Activated CD4-positive, alpha-beta T cell treated with anti-CD3 and anti-CD28 coated beads, Interleukin-2, amount 50 U/mL, for 4 hours (primary cell): Measurements from ENCODE around the gene GALNT8.

ENCODE experiments used
- DNase-seq, 2 experiments: peaks; one replicate each; pipeline ENCODE4 v3.0.0-alpha.2; 2020

GALNT8 gene

DNA sequence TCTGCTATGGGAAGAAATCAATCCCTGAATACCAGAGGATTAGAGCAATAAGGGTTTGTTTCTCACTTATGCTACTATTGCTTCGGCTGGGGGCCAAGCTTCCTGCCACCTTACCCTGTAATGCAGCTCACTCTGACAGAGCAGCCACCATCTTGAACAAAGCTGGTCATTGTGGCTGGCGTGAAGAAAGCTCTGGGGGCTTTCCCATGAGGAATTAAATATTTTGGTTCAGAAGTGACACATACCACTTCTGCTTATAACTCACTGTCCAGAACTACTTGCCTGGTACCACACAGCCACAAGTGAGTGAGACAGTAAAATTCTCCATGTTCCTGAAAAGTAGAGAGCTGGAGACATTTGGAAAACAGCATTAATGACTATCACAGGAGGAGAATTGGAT, 82.6 kb downstream of the GALNT8 start:
- DNase-seq, result no peak

DNA sequence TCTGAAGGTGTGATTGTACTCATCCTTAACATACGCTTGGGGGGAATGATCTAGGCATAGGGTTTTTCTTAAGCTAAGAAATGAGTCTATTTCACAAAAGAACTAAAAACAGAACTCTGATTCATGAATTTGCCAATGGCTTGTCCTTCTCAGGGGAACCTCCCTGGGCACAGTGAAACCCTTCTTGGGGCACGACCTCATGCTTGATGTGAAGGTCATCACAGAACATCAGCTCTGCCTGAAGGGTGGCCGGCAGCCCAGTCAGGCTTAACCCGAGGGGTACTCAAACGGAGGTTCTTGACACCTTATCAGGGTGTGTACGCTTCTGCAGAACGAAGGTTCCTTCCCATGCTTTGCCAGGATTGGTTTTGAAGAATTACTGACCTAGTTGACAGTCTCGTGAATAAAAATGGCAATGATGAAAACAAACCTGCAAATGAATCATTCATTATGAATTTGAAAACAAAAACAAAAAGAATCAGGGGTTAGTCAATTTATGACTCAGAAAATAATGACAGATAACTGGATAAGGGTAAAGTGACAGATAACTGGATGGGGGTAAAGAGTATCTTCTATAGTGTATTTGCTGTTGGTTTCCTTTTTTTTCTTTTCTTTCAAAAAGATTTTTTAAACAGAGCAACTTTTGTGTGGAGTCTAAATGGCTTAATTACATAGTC, 86.4 kb downstream of the GALNT8 start:
- no peak for DNase-seq

DNA sequence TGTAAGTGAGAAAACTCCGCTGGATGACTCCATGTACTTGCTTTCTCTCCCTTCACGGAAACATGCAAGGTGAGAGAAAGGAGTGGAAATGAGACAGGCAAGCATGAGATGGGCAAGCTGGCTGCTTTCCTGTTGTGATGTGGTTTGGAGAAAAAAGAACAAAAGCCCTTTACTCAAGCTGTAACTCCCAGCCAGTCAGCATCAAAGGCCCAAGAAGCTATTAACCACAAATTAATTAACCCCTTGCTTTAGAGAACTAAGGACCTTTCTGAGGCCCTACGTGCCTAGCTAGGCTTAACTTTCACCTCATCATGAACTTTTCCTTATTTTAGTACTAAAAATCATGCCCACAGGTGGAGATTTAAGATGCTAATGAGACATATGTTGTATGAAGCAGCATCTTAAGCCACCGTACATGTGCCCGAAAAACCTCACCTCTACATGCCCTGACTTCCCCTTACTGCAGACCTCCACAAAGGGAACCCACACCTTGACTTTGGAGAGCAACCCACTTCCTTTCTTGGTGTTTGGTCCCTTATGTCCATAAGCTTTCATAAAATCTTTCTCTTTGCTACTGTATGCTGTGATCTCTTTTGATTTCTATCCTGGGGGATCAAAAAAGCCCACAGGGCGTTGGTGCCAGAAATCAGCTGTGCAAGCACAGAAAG, 87.0 kb downstream of the GALNT8 start:
- no peak for DNase-seq

DNA sequence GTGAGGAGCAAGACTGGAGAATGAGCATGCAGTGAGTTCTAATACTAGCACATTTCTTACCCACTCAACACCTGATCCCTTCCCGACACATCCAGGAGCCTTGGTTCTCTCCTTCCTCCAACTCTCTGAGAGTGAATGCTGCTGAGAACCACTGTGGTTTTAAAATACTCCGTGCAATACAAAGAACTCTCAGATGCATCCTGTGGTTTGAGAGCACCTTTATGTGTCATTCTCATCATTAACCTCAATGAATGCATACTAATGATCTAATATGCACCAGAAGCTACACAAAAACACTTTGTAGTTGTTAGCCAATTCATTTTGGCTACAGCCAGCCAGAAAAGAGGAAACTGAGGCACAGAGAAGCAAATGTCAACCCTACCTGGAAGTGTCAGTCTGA, 87.6 kb downstream of the GALNT8 start:
- DNase-seq, result no peak

DNA sequence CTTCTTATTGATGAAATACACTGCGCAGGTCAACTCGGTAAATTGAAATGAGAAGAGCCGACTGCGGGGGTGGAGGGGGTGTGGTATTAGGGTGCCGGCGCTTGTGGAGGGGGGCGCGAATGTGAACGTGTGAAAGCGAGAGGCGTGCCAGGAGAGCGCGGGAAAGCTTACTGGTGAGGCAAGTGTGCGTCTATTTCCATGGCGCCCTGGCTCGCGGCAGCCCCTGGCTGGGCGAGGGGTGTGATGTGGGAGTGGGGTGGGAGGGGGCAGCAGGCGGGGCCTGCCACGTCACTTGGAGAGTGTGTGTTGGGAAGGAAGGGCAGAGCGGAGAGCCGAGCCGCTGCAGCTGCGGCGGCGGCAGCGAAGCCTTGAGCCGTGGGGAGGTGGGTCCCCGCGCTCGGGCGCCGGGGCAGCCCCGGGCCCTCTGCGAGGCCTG, 88.8 kb downstream of the GALNT8 start:
- DNase-seq, result peak; percentile 9 to 12

DNA sequence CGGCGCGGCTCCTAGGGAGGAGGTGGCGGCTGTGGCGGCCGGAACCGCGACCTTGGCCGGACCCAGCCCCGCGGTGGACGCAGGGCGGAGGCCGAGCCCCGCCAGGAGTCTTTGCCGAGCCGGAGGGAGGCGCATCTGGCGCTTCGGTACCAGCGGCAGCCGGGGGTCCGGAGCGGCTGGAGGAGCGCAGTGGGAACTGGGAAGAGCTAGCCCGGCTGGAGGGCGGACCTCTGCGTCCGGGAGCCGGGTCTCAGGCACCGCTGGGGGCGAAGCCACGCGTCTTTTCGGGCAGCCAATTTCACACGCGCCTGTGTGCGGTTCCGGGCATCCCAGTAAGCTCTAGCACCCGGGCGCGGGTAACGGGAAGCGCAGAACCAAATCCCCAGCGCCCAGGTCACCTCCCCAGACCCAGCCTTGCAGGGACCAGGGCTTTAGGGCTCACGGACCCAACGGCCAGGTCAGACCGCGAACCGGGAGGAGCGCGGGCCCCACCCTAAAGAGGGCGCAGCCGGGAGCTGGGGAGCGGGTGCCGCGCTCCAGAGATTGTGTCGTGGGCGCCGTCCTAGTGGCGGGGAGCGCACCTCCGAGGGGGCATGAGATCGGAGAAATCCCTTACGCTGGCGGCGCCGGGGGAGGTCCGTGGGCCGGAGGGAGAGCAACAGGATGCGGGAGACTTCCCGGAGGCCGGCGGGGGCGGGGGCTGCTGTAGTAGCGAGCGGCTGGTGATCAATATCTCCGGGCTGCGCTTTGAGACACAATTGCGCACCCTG, 89.4 kb downstream of the GALNT8 start:
- DNase-seq, result no peak

DNA sequence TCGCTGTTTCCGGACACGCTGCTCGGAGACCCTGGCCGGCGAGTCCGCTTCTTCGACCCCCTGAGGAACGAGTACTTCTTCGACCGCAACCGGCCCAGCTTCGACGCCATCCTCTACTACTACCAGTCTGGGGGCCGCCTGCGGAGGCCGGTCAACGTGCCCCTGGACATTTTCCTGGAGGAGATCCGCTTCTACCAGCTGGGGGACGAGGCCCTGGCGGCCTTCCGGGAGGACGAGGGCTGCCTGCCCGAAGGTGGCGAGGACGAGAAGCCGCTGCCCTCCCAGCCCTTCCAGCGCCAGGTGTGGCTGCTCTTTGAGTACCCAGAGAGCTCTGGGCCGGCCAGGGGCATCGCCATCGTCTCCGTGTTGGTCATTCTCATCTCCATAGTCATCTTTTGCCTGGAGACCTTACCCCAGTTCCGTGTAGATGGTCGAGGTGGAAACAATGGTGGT, 90.0 kb downstream of the GALNT8 start:
- DNase-seq, result no peak

DNA sequence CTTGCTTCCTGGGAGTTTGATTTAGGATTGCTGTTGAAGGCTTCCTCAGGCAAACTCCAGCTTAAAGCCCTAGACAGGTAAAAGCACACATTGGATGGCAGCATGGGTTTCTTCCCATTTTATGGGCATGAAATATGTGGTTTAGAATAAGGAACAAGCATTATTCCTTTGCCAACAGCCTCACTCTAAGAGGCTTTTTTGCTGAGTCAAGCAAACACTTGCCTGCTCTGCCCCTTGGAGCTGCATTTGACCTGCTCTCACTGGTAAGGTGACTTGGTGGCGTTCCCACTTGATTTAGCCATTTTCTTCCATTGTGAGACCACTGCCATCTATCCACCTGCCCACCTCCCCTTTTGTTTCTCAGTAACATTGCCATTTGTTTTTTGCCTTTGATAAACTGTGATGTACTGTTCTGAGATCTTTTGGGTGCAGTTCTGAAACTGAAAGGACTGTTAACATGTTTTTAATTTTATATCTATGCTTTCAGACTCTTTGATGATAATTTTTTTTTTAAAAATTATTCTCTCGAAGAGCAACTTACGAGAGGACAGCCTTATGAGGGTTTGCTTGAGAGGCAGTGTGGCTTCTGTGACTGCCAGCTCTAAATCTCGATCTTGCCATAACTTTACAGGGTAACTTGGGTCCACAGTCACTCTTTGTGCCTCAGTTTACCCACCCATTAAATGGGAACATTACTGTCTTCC, 92.6 kb downstream of the GALNT8 start:
- no peak for DNase-seq

DNA sequence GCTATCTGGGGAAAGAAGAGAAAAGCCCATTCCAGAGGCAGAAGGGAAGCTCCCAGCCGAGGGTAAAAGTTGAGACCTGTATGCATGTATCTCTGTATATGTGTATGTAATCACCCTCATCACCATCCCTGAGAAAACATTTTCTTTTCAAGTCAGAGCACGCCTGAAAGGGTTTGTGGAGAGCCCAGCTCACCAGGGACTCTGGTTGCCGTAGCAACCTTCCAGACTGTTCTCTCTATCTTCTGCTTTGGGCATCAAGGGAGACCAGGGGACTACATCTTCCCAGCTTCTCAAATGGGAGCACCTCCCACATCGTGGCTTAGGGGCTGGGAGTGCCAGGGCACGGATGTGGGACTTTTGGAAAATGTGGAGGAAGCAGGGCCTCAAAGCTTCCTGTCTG, 93.5 kb downstream of the GALNT8 start:
- DNase-seq, result no peak

DNA sequence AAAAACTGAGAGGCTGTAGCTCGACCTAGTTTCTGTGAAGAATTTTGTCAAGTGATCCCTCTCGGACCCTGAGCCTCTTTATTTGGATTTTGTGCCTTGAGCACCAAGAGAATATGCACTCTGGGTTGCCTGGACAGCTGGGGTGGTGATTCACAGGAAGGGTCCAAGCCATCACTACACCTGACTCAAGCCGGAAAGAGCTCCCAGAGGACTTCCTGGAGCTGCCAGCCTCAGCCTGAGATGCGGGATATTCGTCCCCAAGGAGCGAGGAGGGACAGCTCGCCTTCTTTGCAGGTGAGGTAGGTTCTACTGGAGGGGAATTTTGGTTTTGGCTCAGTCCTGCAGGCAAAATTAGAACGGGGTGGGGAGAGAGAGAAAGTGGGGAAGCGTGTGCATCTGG, 94.3 kb downstream of the GALNT8 start:
- DNase-seq, result no peak

DNA sequence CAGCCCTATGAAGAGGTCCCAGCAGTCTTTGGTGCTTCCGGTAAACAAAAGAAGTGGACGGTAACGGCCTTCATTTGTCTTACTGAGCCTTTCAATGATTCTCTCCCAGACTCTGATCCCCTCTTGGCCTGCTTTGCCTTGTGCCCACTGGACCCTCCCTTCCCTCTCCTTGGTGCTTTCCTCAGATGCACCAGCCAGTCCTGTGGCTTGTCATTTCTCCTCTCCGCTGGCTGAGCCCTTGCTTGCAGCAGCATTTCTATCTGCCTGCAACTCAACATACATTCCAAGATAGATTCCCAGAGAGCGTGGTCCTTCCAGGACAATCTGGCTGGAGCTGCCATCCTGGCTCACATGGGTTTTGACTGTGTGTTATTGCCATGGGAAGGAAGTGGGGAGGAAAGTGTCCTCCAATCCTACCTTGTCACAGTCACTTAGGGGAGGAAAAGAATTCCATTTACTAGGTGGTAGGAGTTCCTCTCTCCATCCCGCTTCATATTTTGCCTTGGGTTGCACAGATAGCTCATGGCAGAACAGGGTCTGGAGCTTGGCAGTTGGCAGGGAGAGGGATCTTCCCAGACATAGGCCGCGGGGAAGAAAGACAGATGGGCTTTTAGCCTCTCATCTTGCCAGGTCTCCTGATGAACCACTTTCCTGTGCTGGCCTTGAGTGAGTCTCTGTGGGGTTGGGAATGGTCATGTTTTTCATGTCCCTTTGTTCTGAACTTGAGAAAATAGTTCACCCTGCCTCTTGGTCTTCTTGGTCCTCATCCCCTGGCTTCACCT, 96.7 kb downstream of the GALNT8 start:
- DNase-seq, result no peak

DNA sequence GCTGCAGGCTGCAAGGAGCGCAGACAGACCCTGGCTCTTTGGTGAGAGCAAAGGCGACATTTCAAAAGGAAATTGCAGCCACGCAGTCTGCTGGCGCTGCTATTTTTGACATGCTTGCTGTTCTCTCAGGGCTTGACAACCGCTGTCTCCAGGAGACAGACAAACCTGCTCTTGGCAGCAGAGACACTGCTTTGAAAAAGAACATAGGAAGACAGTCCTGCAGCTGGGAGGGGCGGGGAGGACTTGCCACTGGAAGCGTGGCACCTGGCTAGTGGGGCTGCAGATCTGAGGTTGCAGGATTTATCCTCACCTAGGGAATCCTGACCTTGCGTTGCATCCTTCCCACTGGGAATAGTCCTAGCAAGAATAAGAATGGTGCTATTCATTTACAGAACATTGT, 97.7 kb downstream of the GALNT8 start:
- no peak for DNase-seq

DNA sequence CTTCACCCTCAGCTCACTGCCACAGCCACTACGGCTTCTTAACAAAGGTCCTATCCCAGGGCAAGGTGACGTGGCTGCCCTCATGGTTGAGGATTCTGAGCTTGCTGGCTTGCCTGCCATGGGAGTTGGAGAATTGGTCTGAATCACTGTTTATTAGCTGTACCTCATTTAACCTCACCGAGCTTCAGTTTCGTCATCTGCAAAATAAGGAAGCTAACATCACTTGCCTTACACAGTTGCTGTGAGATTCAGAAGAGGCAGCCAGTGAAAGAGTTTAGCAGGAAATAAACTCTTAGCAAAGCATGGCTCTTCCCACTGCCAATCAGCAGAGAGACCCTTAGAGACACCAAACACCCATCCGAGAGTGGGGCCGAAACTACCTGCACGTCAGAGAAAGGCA, 99.5 kb downstream of the GALNT8 start:
- DNase-seq, result no peak

DNA sequence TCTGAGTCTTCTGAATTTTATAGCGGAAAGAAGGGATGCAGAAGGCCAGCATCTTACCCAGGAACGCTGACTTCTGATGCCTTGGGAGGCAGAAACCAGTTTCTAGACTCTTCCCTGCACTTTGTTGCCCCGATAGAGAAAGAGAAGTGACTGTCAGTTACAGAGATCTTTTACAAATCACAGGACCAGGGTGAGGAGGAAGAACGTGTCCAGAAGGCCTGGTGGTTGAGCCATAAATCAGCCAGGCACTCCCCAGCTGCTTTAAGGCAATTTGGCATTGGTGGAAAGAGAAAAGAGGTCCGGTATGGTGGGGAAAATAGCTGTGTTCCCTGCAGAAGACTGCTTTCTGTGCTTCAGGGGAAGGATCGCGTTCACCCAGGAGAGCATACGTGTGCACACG, 100.8 kb downstream of the GALNT8 start:
- DNase-seq, result no peak
